Measurements from ENCODE around the gene ARHGEF12. TPM values are rescaled to one million over a fixed set of nuclear protein-coding genes. Genes with fewer than 3 reads are reported as not detected.
A peak's percentile ranks its signal among the peaks of the same experiment; 100 is the strongest.

The ARHGEF12 gene
- total and polyA plus RNA-seq, 10 of the 15 experiments (the other 5 are each of a cell fraction or from before 2014, with no cell fraction given), result 2.7 to 40.8 (median 20.9) TPM

DNA sequence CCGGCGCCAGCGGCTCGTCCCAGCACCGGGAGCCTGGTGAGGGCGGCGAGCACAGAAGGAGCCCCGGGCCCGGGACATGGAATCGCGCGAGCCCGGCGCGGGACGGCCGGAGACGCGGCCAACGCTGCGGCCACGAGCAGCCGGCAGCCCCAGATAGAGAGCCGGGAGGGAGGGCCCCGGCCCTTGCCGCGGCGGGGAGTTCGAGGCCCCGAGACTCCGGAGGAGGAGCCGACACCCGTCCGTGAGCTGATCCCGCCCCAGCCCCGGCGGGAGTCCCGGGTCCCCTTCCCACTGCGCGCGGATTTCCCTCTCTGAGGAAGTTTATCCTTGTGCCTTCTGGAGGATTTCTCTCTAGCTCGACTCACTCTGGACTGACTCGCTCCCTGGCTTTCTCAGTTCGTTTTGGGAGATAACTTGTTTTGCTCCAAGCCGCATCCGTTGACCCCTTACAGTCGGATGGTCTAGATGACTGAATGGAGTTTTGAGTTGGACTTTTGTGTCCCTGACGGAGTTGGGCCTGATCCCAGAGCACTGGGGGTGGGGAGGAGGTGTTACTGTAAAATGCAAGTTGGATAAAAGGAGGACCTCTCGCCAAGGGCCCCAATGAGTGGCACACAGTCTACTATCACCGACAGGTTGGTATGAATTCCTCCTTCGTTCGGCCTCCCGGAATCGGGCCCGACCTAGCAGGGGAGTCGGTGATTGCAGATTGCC is 585 bp downstream of the ARHGEF12 start (continued):
- no peak for TF ChIP-seq NFIC (IDR thresholded peaks at IDR 0.05; ENCODE audit: low read depth, low read length)
- no peak for TF ChIP-seq SMARCA5 (IDR thresholded peaks at IDR 0.05)
- TF ChIP-seq RCOR1 (conservative IDR thresholded peaks at IDR 0.05; ENCODE audit: low read depth, low read length), result no peak
- no peak for TF ChIP-seq ZBED1 (IDR thresholded peaks at IDR 0.05; ENCODE audit: borderline replicate concordance)
- TF ChIP-seq HDAC6 (IDR thresholded peaks at IDR 0.05; ENCODE audit: unreplicated experiment), result no peak
- no peak for TF ChIP-seq ATF7 (IDR thresholded peaks at IDR 0.05; ENCODE audit: low read depth)
- TF ChIP-seq ZNF687 (IDR thresholded peaks at IDR 0.05), result no peak
- no peak for TF ChIP-seq SUZ12 (IDR thresholded peaks at IDR 0.05; ENCODE audit: unreplicated experiment)
- no peak for TF ChIP-seq GATAD2B (conservative IDR thresholded peaks at IDR 0.05; ENCODE audit: low read depth)
- peak; percentile 4; the same call in 1 of the 2 replicates for TF ChIP-seq NKRF (conservative IDR thresholded peaks at IDR 0.05)
- TF ChIP-seq JUNB (IDR thresholded peaks at IDR 0.05), result no peak
- no peak for TF ChIP-seq NR2F1 (conservative IDR thresholded peaks at IDR 0.05)
- TF ChIP-seq PBX3 (IDR thresholded peaks at IDR 0.05; ENCODE audit: insufficient replicate concordance, low read depth, low read length), result no peak
- TF ChIP-seq YBX1 (IDR thresholded peaks at IDR 0.05), result no peak
- TF ChIP-seq NBN (IDR thresholded peaks at IDR 0.05), result 0 out of 2 replicates have a peak, but pooled peaks have one; percentile 20
- TF ChIP-seq CHD1 (IDR thresholded peaks at IDR 0.05; ENCODE audit: low read depth, low read length), result 0 out of 2 replicates have a peak, but pooled peaks have one; percentile 49
- TF ChIP-seq, protein P1, sequence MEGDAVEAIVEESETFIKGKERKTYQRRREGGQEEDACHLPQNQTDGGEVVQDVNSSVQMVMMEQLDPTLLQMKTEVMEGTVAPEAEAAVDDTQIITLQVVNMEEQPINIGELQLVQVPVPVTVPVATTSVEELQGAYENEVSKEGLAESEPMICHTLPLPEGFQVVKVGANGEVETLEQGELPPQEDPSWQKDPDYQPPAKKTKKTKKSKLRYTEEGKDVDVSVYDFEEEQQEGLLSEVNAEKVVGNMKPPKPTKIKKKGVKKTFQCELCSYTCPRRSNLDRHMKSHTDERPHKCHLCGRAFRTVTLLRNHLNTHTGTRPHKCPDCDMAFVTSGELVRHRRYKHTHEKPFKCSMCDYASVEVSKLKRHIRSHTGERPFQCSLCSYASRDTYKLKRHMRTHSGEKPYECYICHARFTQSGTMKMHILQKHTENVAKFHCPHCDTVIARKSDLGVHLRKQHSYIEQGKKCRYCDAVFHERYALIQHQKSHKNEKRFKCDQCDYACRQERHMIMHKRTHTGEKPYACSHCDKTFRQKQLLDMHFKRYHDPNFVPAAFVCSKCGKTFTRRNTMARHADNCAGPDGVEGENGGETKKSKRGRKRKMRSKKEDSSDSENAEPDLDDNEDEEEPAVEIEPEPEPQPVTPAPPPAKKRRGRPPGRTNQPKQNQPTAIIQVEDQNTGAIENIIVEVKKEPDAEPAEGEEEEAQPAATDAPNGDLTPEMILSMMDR (IDR thresholded peaks at IDR 0.05 in 2 of 3, conservative IDR thresholded peaks at IDR 0.05 in 1 of 3; ENCODE audit: control insufficient read depth in 2 of 3, extremely low read depth in 1 of 3, insufficient read depth in 1 of 3, low read depth in 3 of 3, low read length in 3 of 3), result no peak
- TF ChIP-seq SMAD5 (IDR thresholded peaks at IDR 0.05; ENCODE audit: low read depth), result no peak
- TF ChIP-seq, protein P2, sequence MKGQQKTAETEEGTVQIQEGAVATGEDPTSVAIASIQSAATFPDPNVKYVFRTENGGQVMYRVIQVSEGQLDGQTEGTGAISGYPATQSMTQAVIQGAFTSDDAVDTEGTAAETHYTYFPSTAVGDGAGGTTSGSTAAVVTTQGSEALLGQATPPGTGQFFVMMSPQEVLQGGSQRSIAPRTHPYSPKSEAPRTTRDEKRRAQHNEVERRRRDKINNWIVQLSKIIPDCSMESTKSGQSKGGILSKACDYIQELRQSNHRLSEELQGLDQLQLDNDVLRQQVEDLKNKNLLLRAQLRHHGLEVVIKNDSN (IDR thresholded peaks at IDR 0.05; ENCODE audit: borderline replicate concordance, extremely low read length, insufficient read depth, low read depth, low read length), result no peak
- TF ChIP-seq ZNF207 (IDR thresholded peaks at IDR 0.05; ENCODE audit: borderline replicate concordance), result no peak
- no peak for TF ChIP-seq FOS (IDR thresholded peaks at IDR 0.05; ENCODE audit: borderline replicate concordance, extremely low read depth, insufficient read length)
